Measurements from ENCODE around the gene IQSEC3.
A peak's percentile ranks its signal among the peaks of the same experiment; 100 is the strongest.
"Not testable (repeated sequence)": the region's sequence is repeated elsewhere in the genome, so short reads cannot be mapped to it uniquely, and the experiment has no call there.

IQSEC3 gene

DNA sequence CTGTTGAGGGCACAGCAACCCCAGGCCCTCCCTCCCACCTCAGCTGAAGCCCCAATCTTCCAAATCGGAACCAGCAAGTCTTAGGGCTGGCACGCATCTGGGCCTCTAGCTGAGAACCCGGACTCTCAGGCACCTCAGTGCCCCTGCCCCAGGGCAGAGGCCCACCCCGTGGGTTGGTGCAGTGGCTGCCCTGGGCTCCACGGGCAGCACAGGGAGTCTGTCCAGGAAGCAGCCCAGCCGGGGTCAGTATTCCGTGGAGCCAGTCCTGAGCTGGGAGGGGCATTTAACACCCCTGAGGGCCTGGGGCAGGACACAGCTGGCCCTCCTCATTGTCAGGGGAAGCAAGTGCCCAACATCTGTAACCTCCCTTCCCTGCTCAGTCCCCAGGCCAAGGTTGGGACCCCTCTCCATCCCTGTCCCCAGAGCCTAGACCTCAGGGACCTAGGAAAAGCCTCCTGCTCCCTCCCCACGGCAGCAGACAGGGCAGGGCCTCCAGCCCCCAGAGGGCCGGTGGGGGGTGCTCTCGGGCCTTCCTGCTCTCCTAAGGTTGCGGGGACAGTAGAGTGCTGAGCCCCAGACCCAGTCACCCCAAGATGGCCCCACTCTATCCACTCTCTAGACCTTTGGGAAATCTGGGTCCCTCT is 110.9 kb downstream of the IQSEC3 start:
- TF ChIP-seq POLR2A (IDR thresholded peaks at IDR 0.05; ENCODE audit: low read length), result no peak

DNA sequence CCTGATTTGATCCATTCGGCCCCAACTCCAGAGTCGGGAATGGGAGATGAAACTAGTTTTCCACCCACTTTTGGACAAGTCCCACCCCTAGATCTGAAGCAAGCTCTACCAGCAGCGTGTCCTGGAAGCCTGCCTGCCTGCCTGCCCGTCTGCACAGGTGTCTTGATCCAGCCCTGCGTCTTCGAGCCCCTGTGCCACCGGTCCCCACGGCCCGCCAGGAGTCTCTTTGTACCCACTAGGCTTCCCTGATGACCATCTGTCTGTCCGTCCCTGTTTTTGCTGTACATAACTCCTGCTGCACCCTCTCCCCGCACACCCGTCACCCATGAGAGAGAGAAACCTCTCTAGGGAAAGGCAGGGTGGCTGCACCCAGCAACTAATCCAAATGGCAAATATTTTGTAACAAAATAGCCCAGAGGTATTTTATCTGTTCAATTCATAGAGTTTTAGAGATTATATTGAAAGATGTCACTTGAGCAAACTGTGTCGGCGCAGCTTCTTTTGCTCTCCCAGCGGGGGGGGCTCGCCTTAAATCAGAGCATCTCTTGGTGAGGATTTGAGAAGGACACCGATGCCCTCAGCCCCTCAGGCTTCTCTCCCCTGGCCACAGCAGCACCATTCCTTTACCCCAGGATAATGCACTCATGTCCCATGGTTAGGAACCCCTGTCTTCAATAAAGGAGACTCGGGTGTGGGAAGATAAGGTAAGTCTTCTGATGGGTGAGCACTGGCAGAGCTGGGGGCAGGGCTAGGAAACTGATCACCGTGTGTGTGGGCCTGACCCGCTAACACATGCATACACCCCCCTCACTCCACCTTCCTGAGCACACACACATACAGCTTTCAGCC is 111.6 kb downstream of the IQSEC3 start:
- no peak for TF ChIP-seq POLR2A (IDR thresholded peaks at IDR 0.05; ENCODE audit: low read length)
- TF ChIP-seq GATA1 (IDR thresholded peaks at IDR 0.05; ENCODE audit: low read depth, low read length), result no peak
- DNase-seq, result no peak

More for the DNA sequence above, 110.9 kb downstream of the IQSEC3 start:
- DNase-seq, result no peak

DNA sequence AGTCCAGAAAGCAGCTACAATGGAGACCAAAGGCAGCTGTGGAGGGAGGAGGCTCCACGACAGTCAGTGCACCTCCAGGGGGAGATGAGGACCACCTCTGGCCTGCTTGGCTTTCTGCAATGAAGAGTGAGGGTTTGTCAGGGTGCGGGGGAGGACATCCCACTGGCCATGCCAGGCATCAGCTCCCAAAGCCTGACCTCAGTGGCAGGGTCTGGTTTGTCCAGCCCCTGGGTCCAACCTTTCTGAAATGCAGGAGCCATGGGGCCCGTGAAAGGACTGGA is 112.2 kb downstream of the IQSEC3 start:
- DNase-seq, result no peak
- peak; percentile 46 for TF ChIP-seq POLR2A (IDR thresholded peaks at IDR 0.05; ENCODE audit: low read length)
- TF ChIP-seq GATA1 (IDR thresholded peaks at IDR 0.05; ENCODE audit: low read depth, low read length), result no peak

DNA sequence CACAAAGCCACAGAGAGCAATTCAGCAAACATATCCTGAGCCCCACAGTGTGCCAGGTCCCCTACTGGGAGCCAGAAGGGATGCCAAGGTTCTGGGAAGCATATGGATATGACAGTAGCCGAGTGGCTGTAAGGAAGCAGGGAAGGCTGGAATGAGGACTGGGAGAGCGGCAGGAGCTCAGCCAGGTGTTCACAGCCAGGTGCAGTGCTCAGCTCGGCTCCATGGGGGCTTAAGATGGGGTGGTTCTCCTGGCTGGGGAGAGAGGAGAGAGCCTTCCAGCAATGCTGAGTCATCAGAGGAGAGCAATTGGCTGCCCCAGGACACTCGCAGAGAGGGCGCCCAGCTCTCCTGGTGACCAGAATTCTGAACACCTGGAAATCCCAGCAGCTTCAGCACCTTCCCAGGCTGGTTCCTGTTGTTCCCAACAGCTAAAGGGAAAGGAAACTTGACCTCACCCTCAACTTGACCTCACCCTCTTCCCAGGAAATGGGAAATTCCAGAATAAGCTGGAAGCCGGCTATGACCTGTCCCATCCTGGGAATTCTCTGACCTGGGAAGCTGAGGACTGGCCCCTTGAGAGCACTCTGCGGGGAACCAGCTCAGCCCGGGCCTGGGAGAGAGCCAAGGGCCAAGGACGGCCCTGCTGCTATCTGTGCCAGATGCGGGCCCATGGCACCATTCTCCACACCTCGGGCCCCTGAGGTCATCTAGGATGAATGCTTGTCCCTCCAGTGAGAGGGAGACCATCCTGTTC is 112.7 kb downstream of the IQSEC3 start:
- no peak for TF ChIP-seq GATA1 (IDR thresholded peaks at IDR 0.05; ENCODE audit: low read depth, low read length)
- TF ChIP-seq POLR2A (IDR thresholded peaks at IDR 0.05; ENCODE audit: low read length), result no peak
- no peak for DNase-seq

DNA sequence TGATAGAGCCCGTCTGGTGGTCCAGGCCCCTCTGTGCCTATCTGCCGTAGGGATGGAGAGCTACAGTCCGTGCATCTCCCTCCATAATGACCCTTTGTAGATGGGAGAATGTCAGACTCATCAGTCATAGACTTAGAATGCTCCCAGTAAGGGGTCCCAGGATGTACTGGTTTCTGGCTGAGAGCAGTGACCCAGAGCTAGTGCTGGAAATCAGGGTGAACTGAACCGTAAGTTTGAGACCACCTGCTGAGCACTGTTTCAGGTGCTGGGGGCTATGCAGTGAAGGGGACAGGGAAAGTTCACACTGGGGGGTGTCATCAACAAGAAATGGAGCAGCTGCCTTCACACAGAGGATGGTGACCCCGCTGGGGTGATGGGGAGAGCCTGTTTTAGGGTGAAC is 113.3 kb downstream of the IQSEC3 start:
- DNase-seq, result no peak
- TF ChIP-seq GATA1 (IDR thresholded peaks at IDR 0.05; ENCODE audit: low read depth, low read length) (no peak), POLR2A (IDR thresholded peaks at IDR 0.05; ENCODE audit: low read length) (no peak)

DNA sequence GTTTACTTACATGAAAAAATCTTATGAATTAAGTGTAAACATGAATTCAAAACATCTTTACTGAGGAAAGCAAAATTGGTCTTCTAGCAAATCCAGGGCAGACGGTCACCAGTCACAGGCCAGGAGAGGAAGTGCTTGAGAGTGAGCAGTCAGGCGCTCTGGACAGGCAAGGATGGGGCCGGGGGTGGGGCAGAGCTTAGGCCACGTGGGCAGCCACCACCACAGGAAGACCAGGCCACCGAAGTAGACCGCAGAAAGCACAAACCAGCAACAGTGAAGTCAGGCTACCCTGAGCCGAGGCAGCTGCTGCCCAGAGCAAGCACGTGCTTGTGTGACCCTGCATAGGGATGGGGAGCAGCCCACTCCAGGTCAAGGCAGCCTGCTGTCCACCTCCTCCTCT is 113.9 kb downstream of the IQSEC3 start:
- TF ChIP-seq GATA1 (IDR thresholded peaks at IDR 0.05; ENCODE audit: low read depth, low read length), result no peak
- peak; percentile 55 for TF ChIP-seq POLR2A (IDR thresholded peaks at IDR 0.05; ENCODE audit: low read length)
- DNase-seq, result peak; percentile 36 to 51

DNA sequence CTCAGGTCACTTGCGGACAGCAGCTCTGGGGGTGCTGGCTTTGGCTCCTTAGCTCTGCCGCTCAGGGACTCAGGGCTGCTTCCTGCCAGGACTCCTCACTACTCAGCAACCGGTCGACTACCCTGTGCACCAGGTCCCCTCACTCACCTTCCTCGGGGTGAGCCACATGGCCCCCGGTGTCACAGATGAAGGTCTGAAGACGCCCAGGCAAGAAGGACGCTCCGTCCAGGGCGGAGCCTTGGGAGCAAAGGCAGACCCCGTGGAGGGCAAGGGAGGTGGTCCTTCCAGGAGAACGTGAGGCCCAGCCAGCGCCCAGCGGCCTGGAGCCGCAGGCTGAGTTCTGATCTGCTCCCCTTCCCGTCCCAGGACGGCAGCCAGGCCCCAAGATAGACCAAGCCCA is 115.4 kb downstream of the IQSEC3 start:
- DNase-seq, result no peak
- TF ChIP-seq POLR2A (IDR thresholded peaks at IDR 0.05; ENCODE audit: low read length) (no peak), GATA1 (IDR thresholded peaks at IDR 0.05; ENCODE audit: low read depth, low read length) (no peak)

DNA sequence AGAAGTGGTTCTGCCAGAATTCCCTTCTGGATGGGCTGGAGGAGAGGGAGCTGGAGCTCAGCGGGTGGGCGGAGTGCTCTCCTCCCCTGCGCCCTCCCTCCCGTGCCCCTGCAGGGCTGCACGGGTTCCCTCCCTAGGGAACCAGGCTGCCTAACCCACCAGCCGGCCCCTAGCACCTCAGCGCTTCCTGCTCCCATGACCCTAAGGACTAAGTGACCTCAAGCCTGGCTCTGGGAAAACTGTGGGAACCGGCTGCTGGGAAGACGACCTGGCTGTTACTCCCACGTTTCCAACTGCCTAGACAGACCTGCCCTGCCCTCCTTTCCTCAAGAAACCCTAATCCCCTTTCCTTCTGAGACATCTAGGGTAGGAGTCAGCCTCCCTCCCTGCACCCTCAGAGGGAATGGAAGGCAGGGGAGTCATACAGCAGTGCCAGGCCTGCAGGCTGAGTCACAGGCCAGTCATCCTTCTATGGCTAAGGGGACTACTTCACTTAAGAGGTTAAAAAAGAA is 115.9 kb downstream of the IQSEC3 start:
- DNase-seq, result no peak
- TF ChIP-seq POLR2A (IDR thresholded peaks at IDR 0.05; ENCODE audit: low read length) (no peak), GATA1 (IDR thresholded peaks at IDR 0.05; ENCODE audit: low read depth, low read length) (no peak)

DNA sequence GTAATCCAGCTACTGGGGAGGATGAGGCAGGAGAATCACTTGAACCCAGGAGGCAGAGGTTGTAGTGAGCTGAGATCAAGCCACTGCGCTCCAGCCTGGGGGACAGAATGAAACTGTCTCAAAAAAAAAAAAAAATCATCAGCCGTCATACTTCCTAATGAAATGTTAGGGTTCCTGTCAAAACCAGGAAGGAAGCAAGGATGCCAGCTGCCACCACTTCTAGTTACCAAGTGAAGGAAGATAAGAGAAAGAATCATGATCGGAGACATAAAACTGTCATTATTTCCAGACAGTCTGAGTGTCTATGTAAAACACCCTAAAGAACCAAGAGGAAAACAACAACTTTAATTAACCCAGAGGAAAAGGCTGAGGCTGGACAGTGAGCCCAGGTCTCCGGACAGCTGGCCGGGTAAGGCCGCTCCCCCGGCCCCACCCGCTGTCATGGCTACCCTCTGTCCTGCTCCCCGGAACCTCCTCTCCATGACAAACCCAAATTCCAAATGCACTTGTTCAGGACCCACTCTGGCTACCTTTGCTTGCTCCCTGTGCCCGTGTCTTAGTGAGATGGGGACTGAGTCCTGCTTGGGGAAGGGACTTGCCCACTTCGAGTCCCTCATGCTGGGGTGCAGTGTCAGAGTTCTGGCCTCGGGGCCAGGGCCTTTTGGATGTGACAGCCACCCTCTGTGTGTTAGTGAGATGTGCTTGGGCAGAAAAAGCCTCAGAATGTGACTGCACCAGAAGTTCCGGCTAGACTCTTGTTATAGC is 118.4 kb downstream of the IQSEC3 start:
- TF ChIP-seq POLR2A (IDR thresholded peaks at IDR 0.05; ENCODE audit: low read length), result no peak
- no peak for DNase-seq

DNA sequence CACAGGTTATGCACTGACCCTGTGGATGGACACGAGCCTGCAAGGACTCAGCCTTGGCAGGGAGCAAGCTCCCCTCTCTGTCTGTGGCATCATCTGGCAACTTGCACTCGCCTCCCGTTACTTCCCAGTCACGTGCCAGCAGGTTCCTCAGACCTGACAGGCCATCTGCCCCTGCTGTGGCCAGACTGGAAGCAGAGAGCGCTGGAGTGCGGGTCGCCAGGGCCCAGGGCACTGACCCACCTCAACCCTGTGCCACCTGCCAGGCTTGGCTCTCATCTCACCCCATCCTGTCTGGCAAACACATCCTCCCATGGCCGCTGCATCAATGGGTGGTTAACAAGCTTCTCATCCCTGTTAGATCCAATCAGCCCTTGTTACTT is 119.0 kb downstream of the IQSEC3 start:
- TF ChIP-seq GATA1 (IDR thresholded peaks at IDR 0.05; ENCODE audit: low read depth, low read length) (no peak), POLR2A (IDR thresholded peaks at IDR 0.05; ENCODE audit: low read length) (no peak)
- DNase-seq, result no peak

DNA sequence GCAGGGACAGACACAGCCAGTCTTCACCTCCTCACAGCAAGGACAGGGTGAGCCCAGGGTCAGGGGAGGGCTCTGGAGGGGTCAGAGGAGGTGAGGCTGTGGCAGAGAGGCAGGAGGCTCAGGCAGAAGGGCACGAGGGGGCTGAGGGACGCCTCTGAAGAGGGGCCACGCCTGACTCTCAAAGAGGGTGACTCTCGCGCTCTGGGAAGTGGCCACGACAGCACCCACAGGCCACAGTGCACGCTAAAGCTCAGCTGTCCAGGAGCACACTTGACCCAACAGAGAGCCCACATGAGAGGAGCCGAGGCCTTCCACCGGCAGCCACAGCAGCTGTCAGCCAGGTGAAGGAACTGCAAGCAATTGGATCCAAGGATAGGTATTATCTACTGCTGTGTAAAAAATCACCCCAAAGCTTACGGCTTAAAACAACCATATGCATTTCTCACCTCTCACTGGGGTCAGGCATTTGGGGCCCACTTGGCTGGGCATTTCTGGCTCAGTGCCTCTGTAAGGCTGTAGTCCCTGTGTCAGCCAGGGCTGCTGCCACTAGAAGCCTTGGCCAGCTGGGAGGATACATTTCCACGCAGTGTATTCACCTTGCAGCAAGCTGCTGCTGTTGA is 119.5 kb downstream of the IQSEC3 start:
- no peak for DNase-seq
- no peak for TF ChIP-seq POLR2A (IDR thresholded peaks at IDR 0.05; ENCODE audit: low read length)
- no peak for TF ChIP-seq GATA1 (IDR thresholded peaks at IDR 0.05; ENCODE audit: low read depth, low read length)

DNA sequence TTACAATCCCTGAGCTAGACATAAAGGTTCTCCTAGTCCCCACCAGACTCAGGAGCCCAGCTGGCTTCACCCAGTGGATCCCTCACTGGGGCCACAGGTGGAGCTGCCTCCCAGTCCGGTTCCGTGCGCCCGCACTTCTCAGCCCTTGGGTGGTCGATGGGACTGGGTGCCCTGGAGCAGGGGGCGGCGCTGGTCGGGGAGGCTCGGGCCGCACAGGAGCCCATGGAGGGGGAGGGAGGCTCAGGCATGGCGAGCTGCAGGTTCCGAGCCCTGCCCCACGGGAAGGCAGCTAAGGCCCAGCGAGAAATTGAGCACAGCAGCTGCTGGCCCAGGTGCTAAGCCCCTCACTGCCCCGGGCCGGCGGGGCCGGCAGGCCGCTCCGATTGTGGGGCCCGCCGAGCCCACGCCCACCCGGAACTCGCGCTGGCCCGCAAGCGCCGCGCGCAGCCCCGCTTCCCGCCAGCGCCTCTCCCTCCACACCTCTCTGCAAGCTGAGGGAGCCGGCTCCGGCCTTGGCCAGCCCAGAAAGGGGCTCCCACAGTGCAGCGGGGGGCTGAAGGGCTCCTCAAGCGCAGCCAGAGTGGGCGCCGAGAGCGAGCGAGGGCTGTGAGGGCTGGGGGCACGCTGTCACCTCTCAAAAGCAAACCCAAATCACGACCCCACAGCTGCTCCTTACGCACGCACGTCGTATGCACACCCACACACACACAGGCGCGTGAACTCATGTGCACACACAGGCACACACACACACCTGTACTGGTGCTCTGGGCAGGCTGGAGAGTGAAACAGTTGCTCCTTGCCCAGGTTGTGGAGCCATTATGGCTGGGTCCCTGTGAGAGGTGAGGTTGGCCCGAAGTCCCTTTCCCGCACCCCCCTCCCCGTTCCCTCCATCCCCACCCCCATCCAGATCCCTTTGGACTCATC is 121.7 kb downstream of the IQSEC3 start:
- not testable (repeated sequence) for DNase-seq

All from erythroblast (primary cell).